Activated CD4-positive, alpha-beta T cell treated with anti-CD3 and anti-CD28 coated beads for 36 hours (primary cell): ENCODE data around the gene OSBP2. TPM values are rescaled to one million over a fixed set of nuclear protein-coding genes. Genes with fewer than 3 reads are reported as not detected.

Experiments used
- ATAC-seq: fragments of 200-7000 bp; cut with Tn5 transposase; one replicate; pipeline ENCODE4 v1.10.0; 2021; ENCODE audit warnings: mild to moderate bottlenecking, moderate library complexity
- CTCF ChIA-PET: fragments of 350-600 bp; sonication (Branson Sonifier 250); formaldehyde crosslinking; loops from one replicate; lab custom pipeline; 2021; ENCODE audit warnings: antibody characterized with exemption; lab: Charles Lee
- POLR2A ChIA-PET: fragments of 350-600 bp; sonication (Branson Sonifier 250); formaldehyde crosslinking; loops from one replicate; lab custom pipeline; 2021; ENCODE audit warnings: antibody characterized with exemption, inconsistent platforms; lab: Charles Lee
- DNase-seq: peaks from one replicate; pipeline ENCODE4 v3.0.0-alpha.2; 2020
- H3K27ac Mint-ChIP-seq: one replicate; pipeline ENCODE4 v1.8.0; 2021; ENCODE audit warnings: mixed read lengths
- H3K27me3 Mint-ChIP-seq: one replicate; pipeline ENCODE4 v1.8.0; 2021; ENCODE audit warnings: mixed read lengths
- H3K36me3 Mint-ChIP-seq: one replicate; pipeline ENCODE4 v1.8.0; 2021; ENCODE audit warnings: low read depth, mixed read lengths
- H3K4me1 Mint-ChIP-seq: one replicate; pipeline ENCODE4 v1.8.0; 2021; ENCODE audit warnings: mixed read lengths
- H3K4me3 Mint-ChIP-seq: one replicate; pipeline ENCODE4 v1.8.0; 2021; ENCODE audit warnings: mild to moderate bottlenecking, moderate library complexity, mixed read lengths
- H3K9me3 Mint-ChIP-seq: one replicate; pipeline ENCODE4 v1.8.0; 2021; ENCODE audit warnings: low read depth, mixed read lengths
- intact Hi-C, 2 experiments: fragments of 100-400 bp; cut with DNase I in 1 of 2; cut with micrococcal nuclease in 1 of 2; formaldehyde crosslinking; loops; one replicate each; pipeline versions ENCODE4 v1.14.2 to v1.15.1; 2022 to 2024; cut with DNase I, micrococcal nuclease
- total RNA-seq, 2 experiments: library from RNA; stranded (reverse); gene quantifications; one replicate each; pipeline ENCODE4 v1.2.3, GENCODE V29; 2021

The OSBP2 gene
- total RNA-seq, 2 experiments from 2014 or later: 1.2 to 1.4 TPM

DNA sequence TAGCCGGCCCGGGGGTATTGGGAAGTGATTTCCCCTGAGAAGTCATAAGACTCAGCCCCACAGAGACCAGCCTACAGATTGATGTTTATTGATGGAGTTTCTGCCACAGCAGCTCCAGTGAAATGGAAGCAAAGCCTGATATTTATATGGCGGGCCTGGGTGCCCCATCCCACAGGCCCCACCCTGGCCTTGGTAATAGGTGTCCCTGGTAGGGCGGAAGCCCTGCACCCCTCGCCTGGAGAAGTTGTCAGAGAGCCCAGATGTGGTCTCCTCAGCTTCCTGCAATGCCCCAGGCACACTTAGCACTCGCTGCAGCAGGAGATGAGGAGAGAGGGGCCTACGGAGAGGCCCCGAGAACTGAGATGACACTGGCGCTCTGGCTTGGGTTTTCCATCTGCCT lies 166.5 kb downstream of the OSBP2 start:
- DNase-seq: no peak
- H3K4me1 Mint-ChIP-seq: no peaks in the 10 kb centered on the region
- no peak for ATAC-seq

GRCh38 chr22:30861688-30862552 lies 167.2 kb downstream of the OSBP2 start:
- POLR2A ChIA-PET: no interaction called here
- H3K4me1 Mint-ChIP-seq: no peaks in the 10 kb centered on the region
- ATAC-seq: no peak
- no peak overlapping the region for H3K4me3 Mint-ChIP-seq
- H3K27me3 Mint-ChIP-seq: no peaks in the 10 kb centered on the region
- H3K9me3 Mint-ChIP-seq: no peaks in the 10 kb centered on the region
- CTCF ChIA-PET: no interaction called here
- intact Hi-C loops: no loop called here
- DNase-seq: no peak
- no peaks in the 10 kb centered on the region for H3K36me3 Mint-ChIP-seq
- no peak overlapping the region for H3K27ac Mint-ChIP-seq

More for the DNA sequence above, 166.5 kb downstream of the OSBP2 start:
- intact Hi-C loops: no loop called here
- H3K4me3 Mint-ChIP-seq: no peak overlapping the region
- ChIA-PET CTCF (no interaction called here), POLR2A (no interaction called here)
- H3K36me3 Mint-ChIP-seq: no peaks in the 10 kb centered on the region
- H3K27me3 Mint-ChIP-seq: no peaks in the 10 kb centered on the region
- H3K27ac Mint-ChIP-seq: no peak overlapping the region
- H3K9me3 Mint-ChIP-seq: no peaks in the 10 kb centered on the region

DNA sequence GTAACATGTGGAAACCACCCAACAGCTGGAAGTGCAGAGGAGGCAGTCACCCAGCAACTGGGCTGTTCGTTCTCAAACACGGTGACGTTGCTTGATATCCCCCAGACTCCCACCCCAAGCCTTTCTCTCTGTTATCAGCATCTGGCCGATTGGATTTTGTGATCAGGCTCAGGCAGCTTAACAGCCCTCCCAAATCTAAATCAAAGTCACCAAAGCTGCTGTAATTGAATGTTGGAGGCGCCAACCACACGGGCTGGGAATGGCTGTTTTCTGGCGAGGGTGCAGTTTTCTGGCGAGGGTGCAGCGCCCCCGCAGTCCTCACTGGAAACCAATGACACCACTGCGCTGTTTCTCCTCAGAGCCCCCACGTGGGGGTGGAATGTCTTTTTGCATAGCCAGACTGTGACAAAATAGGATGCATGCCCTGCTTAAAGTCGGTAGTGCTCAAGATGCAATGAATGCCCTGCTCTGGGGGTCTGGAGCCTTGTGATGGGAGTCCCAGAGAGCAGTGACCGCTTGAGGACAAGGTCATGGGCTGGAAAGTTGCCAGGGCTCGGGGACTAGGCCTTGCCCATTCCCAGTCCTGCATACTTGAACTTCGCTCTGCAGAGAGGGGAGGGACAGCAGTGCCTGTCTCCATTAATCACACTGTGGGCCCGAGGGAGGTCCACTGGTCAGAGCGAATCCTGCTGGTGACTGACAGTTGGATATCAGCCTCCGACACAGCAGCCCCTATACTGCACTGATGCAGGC lies 168.6 kb downstream of the OSBP2 start:
- DNase-seq (no peak), ATAC-seq (no peak)
- Mint-ChIP-seq H3K4me3 (no peak overlapping the region), H3K9me3 (no peaks in the 10 kb centered on the region), H3K27ac (no peak overlapping the region), H3K36me3 (no peaks in the 10 kb centered on the region), H3K27me3 (no peaks in the 10 kb centered on the region), H3K4me1 (no peaks in the 10 kb centered on the region)
- intact Hi-C loops: no loop called here
- ChIA-PET CTCF (no interaction called here), POLR2A (no interaction called here)

DNA sequence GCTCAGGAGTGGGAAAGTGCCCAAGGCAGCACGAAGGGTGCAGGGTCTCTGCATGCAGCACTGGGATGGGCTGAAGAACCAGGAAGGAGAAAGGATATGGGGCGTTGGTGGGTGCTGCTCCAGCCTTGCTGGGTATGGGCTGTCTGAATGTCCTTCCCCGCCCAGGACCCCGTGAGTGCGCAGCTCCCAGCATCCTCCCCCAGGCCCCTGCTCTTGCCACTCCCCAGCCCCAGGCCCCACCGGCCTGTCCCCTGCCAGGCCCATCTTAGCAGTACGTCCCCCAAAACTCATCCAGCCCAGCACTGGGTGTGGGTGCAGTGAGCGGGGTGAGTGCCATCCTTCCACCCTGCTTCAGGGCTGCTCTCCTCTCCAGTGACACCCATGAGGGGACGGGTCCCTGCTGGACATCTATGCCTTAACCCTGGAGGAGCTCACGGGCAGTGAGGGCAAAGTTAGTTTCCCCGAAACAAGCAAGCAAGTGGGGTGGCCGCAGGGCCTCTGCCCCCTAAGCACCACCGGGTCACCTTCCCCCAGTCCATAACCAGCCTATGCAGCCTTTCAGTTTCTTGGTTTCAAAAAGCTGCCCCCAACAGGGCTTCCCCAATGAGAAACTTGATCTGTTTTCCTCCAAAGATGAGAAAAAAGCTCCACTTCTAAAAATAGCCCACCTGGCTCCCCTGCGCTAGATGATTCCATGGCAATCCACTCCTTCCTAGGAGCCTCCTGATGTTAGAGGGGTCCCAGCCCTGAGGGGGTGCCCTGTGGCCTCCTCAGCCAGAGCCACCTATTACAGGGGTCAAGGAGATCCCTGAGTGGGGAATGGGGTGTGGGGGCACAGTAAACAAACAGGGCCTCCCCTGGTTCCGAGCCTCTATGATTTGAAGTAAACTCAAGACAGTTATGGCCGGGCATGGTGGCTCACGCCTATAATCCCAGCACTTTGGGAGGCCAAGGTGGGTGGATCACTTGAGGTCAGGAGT lies 170.1 kb downstream of the OSBP2 start:
- no peaks in the 10 kb centered on the region for H3K9me3 Mint-ChIP-seq
- no peak for DNase-seq
- no peak overlapping the region for H3K27ac Mint-ChIP-seq
- H3K4me1 Mint-ChIP-seq: no peaks in the 10 kb centered on the region
- H3K4me3 Mint-ChIP-seq: no peak overlapping the region
- no peaks in the 10 kb centered on the region for H3K36me3 Mint-ChIP-seq
- no peaks in the 10 kb centered on the region for H3K27me3 Mint-ChIP-seq
- ChIA-PET POLR2A (interaction anchor here (0.6 kb wide), 1 partner anchor 673 kb away, joined by 3 read pairs; no protein-coding TSS in a partner anchor), CTCF (no interaction called here)
- no peak for ATAC-seq
- intact Hi-C loops: no loop called here

DNA sequence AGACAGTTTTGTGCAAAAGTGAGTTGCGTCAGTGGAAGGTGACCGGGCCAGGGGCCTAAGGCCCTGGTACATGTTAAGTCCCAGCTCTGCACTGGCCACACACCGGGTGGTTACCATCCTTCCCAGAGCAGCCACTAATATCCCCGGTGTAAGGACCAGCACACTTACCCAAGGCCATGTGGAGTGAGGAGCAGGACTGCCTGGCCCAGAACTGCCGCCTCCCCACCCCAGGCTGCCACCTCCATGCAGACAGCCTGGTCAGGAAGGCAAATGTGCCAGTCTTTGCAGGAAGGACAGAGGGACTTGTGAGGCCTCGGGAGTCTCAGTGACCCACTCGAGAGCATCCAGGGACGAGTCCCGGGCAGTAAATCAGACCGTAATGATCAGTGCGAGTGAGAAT lies 171.0 kb downstream of the OSBP2 start:
- no peak for ATAC-seq

GRCh38 chr22:30866216-30866615 lies 171.5 kb downstream of the OSBP2 start:
- CTCF ChIA-PET: interaction anchor here (1.0 kb wide), 1 partner anchor 22 kb away, joined by 3 read pairs; no protein-coding TSS in a partner anchor
- no peak for ATAC-seq
- no peaks in the 10 kb centered on the region for H3K27me3 Mint-ChIP-seq
- H3K4me1 Mint-ChIP-seq: no peaks in the 10 kb centered on the region
- intact Hi-C loops: no loop called here
- H3K4me3 Mint-ChIP-seq: no peak overlapping the region
- no peak for DNase-seq
- POLR2A ChIA-PET: no interaction called here
- no peaks in the 10 kb centered on the region for H3K9me3 Mint-ChIP-seq
- no peak overlapping the region for H3K27ac Mint-ChIP-seq
- H3K36me3 Mint-ChIP-seq: no peaks in the 10 kb centered on the region

More for the DNA sequence above, 171.0 kb downstream of the OSBP2 start:
- ChIA-PET POLR2A (no interaction called here), CTCF (interaction anchor here (0.6 kb wide), 1 partner anchor 1239 kb away, joined by 3 read pairs; no protein-coding TSS in a partner anchor)
- Mint-ChIP-seq H3K4me3 (no peak overlapping the region), H3K27ac (no peak overlapping the region), H3K9me3 (no peaks in the 10 kb centered on the region), H3K4me1 (no peaks in the 10 kb centered on the region), H3K36me3 (no peaks in the 10 kb centered on the region), H3K27me3 (no peaks in the 10 kb centered on the region)
- intact Hi-C loops: no loop called here
- no peak for DNase-seq

- no peak overlapping the region for H3K27ac Mint-ChIP-seq
- H3K9me3 Mint-ChIP-seq: no peaks in the 10 kb centered on the region
- H3K4me1 Mint-ChIP-seq: no peaks in the 10 kb centered on the region
- H3K4me3 Mint-ChIP-seq: no peak overlapping the region
- ATAC-seq: no peak
- POLR2A ChIA-PET: no interaction called here
- CTCF ChIA-PET: interaction anchor here (1.0 kb wide), 1 partner anchor 22 kb away, joined by 3 read pairs; no protein-coding TSS in a partner anchor
- no peaks in the 10 kb centered on the region for H3K27me3 Mint-ChIP-seq
- intact Hi-C loops: no loop called here
- peak; percentile 16 for DNase-seq
- H3K36me3 Mint-ChIP-seq: no peaks in the 10 kb centered on the region
Measured at GRCh38 chr22:30866811-30867271, 172.2 kb downstream of the OSBP2 start.

GRCh38 chr22:30867746-30868662 lies 173.3 kb downstream of the OSBP2 start:
- intact Hi-C loops: no loop called here
- Mint-ChIP-seq H3K4me3 (no peak overlapping the region), H3K27me3 (no peaks in the 10 kb centered on the region), H3K9me3 (no peaks in the 10 kb centered on the region), H3K4me1 (no peaks in the 10 kb centered on the region), H3K36me3 (no peaks in the 10 kb centered on the region), H3K27ac (no peak overlapping the region)
- ChIA-PET CTCF (interaction anchor here (0.9 to 1.4 kb wide), 3 partner anchors 16 to 234 kb away, joined by 3 to 4 read pairs (median 3); no protein-coding TSS in a partner anchor), POLR2A (no interaction called here)
- ATAC-seq (no peak), DNase-seq (no peak)

DNA sequence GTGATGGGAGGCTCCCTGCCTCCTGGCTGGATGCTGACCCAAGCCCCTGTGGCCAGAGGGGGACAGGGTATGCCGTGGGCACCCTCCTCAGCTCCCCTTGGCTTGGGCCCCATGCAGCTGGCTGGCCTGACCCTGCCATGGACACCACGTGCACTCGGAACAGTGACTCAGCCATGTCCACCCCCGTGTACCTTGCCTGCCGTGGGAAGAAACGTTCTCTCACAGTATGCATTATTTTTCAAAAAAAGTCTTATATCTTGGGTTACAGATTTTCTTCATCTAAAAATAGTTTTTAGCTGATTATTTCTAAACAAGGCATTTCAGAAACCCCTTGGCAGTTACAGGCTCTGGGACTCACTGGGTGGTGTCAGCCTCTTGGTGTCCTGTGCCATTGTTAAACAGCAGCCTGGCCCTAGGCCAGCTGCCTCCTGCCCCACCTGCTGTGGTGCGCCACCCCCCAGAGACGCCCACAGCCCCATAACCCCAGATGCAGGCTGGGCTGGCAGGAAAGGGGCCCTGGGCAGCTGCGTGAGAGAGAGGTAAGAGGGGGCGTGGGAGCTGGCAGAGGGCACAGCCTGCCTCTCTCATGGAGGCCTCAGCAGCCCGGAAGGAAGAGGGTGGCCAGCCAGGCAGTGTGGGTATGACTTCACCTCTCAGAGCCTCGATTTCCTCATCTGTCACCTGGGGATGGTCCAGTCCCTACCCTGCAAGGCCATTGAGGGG lies 174.2 kb downstream of the OSBP2 start:
- ChIA-PET POLR2A (no interaction called here), CTCF (interaction anchor here (0.9 to 1.4 kb wide), 3 partner anchors 16 to 234 kb away, joined by 3 to 4 read pairs (median 3); no protein-coding TSS in a partner anchor)
- no peak for ATAC-seq
- no peaks in the 10 kb centered on the region for H3K9me3 Mint-ChIP-seq
- H3K4me1 Mint-ChIP-seq: no peaks in the 10 kb centered on the region
- no peak overlapping the region for H3K27ac Mint-ChIP-seq
- no peak for DNase-seq
- H3K27me3 Mint-ChIP-seq: no peaks in the 10 kb centered on the region
- intact Hi-C loops: no loop called here
- no peaks in the 10 kb centered on the region for H3K36me3 Mint-ChIP-seq
- no peak overlapping the region for H3K4me3 Mint-ChIP-seq
